Mesendoderm (in vitro differentiated cells): Measurements from ENCODE around the gene TMEM50B. TPM values are rescaled to one million over a fixed set of nuclear protein-coding genes. Genes with fewer than 3 reads are reported as not detected.

ENCODE experiments used
- DNase-seq: peaks from one replicate; pipeline ENCODE4 v3.0.0; 2013
- H2AK5ac ChIP-seq: 2 replicates; pipeline ENCODE4 v1.6.1; 2013; ENCODE audit warnings: low read length, inconsistent platforms
- H2BK120ac ChIP-seq: 2 replicates; pipeline ENCODE4 v1.6.1; 2013; ENCODE audit warnings: low read depth, mild to moderate bottlenecking, low read length, moderate library complexity, mixed read lengths
- H2BK15ac ChIP-seq: replicated peaks from 2 replicates; pipeline ENCODE4 v1.6.1; 2013; ENCODE audit warnings: low read depth, mild to moderate bottlenecking, moderate library complexity
- H2BK5ac ChIP-seq: 2 replicates; pipeline ENCODE4 v1.6.1; 2013; ENCODE audit warnings: low read length, inconsistent platforms
- H3K18ac ChIP-seq: 2 replicates; pipeline ENCODE4 v1.6.1; 2013; ENCODE audit warnings: mild to moderate bottlenecking, low read length, mixed read lengths
- H3K23ac ChIP-seq: one replicate; pipeline ENCODE4 v1.6.1; 2013; ENCODE audit warnings: low read length
- H3K27ac ChIP-seq: 2 replicates; pipeline ENCODE4 v1.5.1; 2013; ENCODE audit warnings: low read depth, mild to moderate bottlenecking, inconsistent platforms, low read length, moderate library complexity
- H3K27me3 ChIP-seq: 2 replicates; pipeline ENCODE4 v1.6.1; 2013; ENCODE audit warnings: low read length, control low read depth, mild to moderate bottlenecking, inconsistent platforms; ENCODE audit not compliant: insufficient read depth, poor library complexity
- H3K36me3 ChIP-seq: 2 replicates; pipeline ENCODE4 v1.6.1; 2013; ENCODE audit warnings: low read length, inconsistent platforms; ENCODE audit not compliant: control insufficient read depth, insufficient read depth
- H3K4ac ChIP-seq: one replicate; pipeline ENCODE4 v1.6.1; 2013; ENCODE audit warnings: low read depth, mild to moderate bottlenecking, low read length, moderate library complexity
- H3K4me1 ChIP-seq: 2 replicates; pipeline ENCODE4 v1.6.1; 2013; ENCODE audit warnings: low read depth, low read length, inconsistent platforms; ENCODE audit not compliant: control insufficient read depth
- H3K4me2 ChIP-seq: 2 replicates; pipeline ENCODE4 v1.6.1; 2013; ENCODE audit warnings: low read length
- H3K4me3 ChIP-seq: 2 replicates; pipeline ENCODE4 v1.5.1; 2013; ENCODE audit warnings: mild to moderate bottlenecking, low read length
- H3K56ac ChIP-seq: one replicate; pipeline ENCODE4 v1.6.1; 2013; ENCODE audit warnings: low read length
- H3K79me1 ChIP-seq: 2 replicates; pipeline ENCODE4 v1.6.1; 2013; ENCODE audit warnings: low read length, inconsistent platforms
- H3K79me2 ChIP-seq: 2 replicates; pipeline ENCODE4 v1.6.1; 2013; ENCODE audit warnings: mild to moderate bottlenecking, low read length; ENCODE audit not compliant: control insufficient read depth, insufficient read depth
- H3K9ac ChIP-seq: 2 replicates; pipeline ENCODE4 v1.6.1; 2013; ENCODE audit warnings: low read length, inconsistent platforms
- H4K5ac ChIP-seq: one replicate; pipeline ENCODE4 v1.6.1; 2013; ENCODE audit warnings: low read length
- H4K8ac ChIP-seq: one replicate; pipeline ENCODE4 v1.6.1; 2013; ENCODE audit warnings: low read depth, mild to moderate bottlenecking, control low read depth, low read length, moderate library complexity
- WGBS: extraction: QIAGEN DNeasy Blood & Tissue Kit; methylation state at CpG from one replicate; pipeline ENCODE4 v1.1.7; 2013; ENCODE audit warnings: low lambda C conversion rate, missing lambda C conversion rate; ENCODE audit not compliant: insufficient coverage; ENCODE audit errors: extremely low coverage; 5-methylcytosine and 5-hydroxymethylcytosine counted together
- polyA plus RNA-seq, 2 experiments: library from polyadenylated mRNA; stranded (reverse); fragments of 200-250 nt; gene quantifications; one replicate each; pipeline ENCODE4 v1.2.3, GENCODE V29; 2013

The TMEM50B gene
- polyA plus RNA-seq (2013, experiment 1 of 2): 9.0 TPM
- polyA plus RNA-seq (2013, experiment 2 of 2): 9.4 TPM

DNA sequence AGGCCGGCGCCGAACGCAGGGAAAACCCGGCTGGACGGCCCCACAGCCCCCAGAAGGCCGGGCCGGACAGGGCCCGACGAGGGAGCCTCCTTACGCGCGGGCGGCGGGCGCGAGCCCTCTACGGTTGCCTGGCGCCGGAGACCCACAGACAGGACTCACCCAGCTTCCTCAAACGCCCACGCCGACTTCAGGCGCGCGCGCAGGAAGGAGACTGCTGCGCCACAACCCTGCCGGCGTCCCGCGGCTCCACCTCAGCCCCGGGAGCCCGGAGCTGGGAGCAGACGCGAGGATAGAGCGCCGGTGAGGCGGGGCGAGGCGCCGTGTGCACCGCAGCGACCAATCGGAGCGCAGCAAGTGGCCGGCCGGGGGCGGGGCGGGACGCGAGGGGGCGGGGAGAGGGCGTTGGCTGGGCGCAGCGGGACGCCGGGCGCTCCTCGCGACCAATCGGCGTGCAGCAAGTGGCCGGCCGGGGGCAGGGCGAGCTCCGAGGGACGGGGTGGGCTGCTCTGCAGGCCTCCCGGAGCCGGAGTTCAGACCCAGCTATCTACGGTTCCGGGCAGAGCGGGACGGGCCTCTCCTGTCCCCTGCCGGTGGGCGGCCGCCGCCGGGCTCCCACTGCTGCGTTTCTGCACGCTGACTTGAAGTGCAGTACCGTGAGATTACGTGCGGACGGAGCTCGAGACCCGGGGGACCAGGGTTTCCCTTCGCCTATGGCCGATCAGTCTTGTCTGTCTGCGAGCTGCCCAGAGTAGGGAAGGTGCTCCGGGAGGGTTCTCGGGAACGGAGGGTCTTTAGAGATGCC is at the start of gene TMEM50B:
TMEM50B (minus strand) TSS at position 296 of the 802 bp plus-strand sequence. CDS start 11,089 bp downstream, outside the sequence.
- Histone ChIP-seq H3K9ac (peak within 1 kb of the TSS; percentile 94), H3K4me1 (no peaks in the 10 kb centered on the region), H4K5ac (no peak within 1 kb of the TSS), H3K4ac (peak within 1 kb of the TSS; percentile 60), H3K56ac (peak within 1 kb of the TSS; percentile 96), H3K18ac (peak within 1 kb of the TSS; percentile 88), H3K27ac (peak within 1 kb of the TSS; percentile 86), H2BK15ac (no peak within 1 kb of the TSS), H3K23ac (peak within 1 kb of the TSS; percentile 80), H3K4me3 (peak within 1 kb of the TSS; percentile 85), H2BK5ac (peak within 1 kb of the TSS; percentile 59), H2AK5ac (no peak within 1 kb of the TSS), H3K79me2 (no peaks in the 10 kb centered on the region), H2BK120ac (no peak within 1 kb of the TSS), H3K27me3 (no peaks in the 10 kb centered on the region), H3K36me3 (no peaks in the 10 kb centered on the region), H4K8ac (no peak within 1 kb of the TSS), H3K4me2 (peak within 1 kb of the TSS; percentile 80), H3K79me1 (no peaks in the 10 kb centered on the region)
- WGBS: no CpG with 5 or more reads among the region's 93 CpGs
- DNase-seq: peak; percentile 95

DNA sequence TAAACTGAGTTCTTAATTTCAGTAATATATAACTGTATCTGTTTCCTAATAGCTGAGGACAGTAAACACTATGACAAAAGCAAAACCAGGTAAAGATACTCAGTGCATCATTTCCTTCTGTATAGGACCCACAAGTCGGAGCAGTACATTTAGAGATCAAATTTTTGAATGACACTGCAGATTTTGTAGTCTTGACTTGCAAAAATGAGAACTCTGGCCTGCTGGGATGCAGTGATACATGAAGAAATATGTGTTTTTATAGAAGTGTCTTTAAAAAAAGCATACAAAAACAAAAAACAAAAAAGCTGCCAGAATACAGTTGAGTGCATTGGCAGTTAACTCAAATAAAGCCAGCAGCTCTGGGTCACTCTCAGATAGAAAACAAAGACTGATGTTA is 43.2 kb upstream of the TMEM50B start:
- Histone ChIP-seq H3K56ac (no peak overlapping the region), H3K36me3 (peaks cover 6% of the 10 kb centered on the region), H2BK5ac (no peak overlapping the region), H3K79me2 (no peaks in the 10 kb centered on the region), H3K27me3 (no peaks in the 10 kb centered on the region), H3K4me3 (no peak overlapping the region), H3K18ac (no peak overlapping the region), H2AK5ac (no peak overlapping the region), H3K4me2 (no peak overlapping the region), H3K27ac (no peak overlapping the region), H3K9ac (no peak overlapping the region), H2BK15ac (no peak overlapping the region), H4K5ac (no peak overlapping the region), H4K8ac (no peak overlapping the region), H3K4ac (no peak overlapping the region), H3K79me1 (no peaks in the 10 kb centered on the region), H3K4me1 (no peaks in the 10 kb centered on the region), H3K23ac (no peak overlapping the region), H2BK120ac (no peak overlapping the region)
- WGBS: no CpG with 5 or more reads among the region's 1 CpG
- DNase-seq: no peak

DNA sequence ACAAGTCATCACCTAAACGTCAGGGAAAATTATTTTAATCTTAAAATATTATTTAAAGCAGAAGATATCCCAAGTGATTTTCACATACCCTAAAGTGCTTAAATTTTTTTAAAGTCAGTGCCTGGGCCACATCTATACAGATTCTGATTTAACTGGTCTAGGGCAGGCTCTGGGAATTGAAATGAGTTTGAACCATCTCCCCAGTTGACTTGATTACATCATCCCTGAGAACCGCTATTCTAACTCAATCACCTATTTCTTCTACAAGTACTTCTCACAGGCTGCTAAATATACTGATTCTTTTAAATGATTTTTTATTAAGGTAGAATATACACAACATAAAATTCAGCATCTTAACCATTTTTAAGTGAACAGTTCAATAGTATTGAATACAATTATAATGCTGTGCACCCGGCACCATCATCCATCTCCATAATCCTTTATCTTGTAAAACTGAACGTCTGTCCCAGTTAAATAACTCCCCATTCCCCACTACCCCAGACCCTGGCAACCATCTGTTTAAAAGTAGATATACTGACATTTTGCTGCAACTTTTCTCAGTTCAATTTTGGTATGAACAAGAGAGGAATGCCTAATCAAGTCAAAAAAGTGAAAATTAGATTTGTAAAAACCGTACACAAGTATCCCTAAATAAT is 42.7 kb upstream of the TMEM50B start:
- no peaks in the 10 kb centered on the region for H3K4me1 ChIP-seq
- H3K4me2 ChIP-seq: no peak overlapping the region
- H3K56ac ChIP-seq: no peak overlapping the region
- H3K27ac ChIP-seq: no peak overlapping the region
- H2BK5ac ChIP-seq: no peak overlapping the region
- H4K5ac ChIP-seq: no peak overlapping the region
- no peak overlapping the region for H2BK120ac ChIP-seq
- H3K79me2 ChIP-seq: no peaks in the 10 kb centered on the region
- no CpG with 5 or more reads among the region's 5 CpGs for WGBS
- DNase-seq: no peak
- H2AK5ac ChIP-seq: no peak overlapping the region
- no peak overlapping the region for H3K4ac ChIP-seq
- no peak overlapping the region for H4K8ac ChIP-seq
- H3K18ac ChIP-seq: no peak overlapping the region
- H3K36me3 ChIP-seq: peaks cover 9% of the 10 kb centered on the region
- H3K23ac ChIP-seq: no peak overlapping the region
- no peak overlapping the region for H2BK15ac ChIP-seq
- no peak overlapping the region for H3K9ac ChIP-seq
- H3K4me3 ChIP-seq: no peak overlapping the region
- no peaks in the 10 kb centered on the region for H3K79me1 ChIP-seq
- H3K27me3 ChIP-seq: no peaks in the 10 kb centered on the region

DNA sequence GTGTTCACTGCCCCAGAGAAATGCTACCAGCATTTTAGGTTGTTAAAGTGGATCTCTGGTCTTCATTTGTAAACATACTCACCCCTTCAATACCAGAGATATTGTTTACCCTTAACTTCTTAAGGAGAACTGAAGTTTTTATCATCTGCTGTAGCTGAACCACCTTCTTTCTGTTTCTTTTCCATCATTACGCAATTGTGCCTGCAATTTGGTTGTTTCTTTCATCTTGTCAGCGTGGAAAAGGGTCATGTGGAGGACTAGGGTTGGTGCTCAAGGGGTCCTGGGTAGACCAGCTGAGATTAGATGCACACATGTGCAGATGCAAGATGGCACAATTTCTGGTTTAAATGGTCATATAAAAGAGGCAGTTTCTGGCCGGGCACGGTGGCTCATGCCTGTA is 39.1 kb upstream of the TMEM50B start:
- Histone ChIP-seq H3K4me2 (no peak overlapping the region), H3K4ac (no peak overlapping the region), H3K4me1 (no peaks in the 10 kb centered on the region), H3K23ac (no peak overlapping the region), H2BK15ac (no peak overlapping the region), H2BK5ac (no peak overlapping the region), H3K79me1 (no peaks in the 10 kb centered on the region), H3K9ac (no peak overlapping the region), H3K79me2 (no peaks in the 10 kb centered on the region), H2BK120ac (no peak overlapping the region), H3K27ac (no peak overlapping the region), H4K8ac (no peak overlapping the region), H2AK5ac (no peak overlapping the region), H3K18ac (no peak overlapping the region), H3K4me3 (no peak overlapping the region), H4K5ac (no peak overlapping the region), H3K36me3 (peaks cover 22% of the 10 kb centered on the region), H3K27me3 (no peaks in the 10 kb centered on the region), H3K56ac (no peak overlapping the region)
- DNase-seq: no peak
- no CpG with 5 or more reads among the region's 4 CpGs for WGBS

DNA sequence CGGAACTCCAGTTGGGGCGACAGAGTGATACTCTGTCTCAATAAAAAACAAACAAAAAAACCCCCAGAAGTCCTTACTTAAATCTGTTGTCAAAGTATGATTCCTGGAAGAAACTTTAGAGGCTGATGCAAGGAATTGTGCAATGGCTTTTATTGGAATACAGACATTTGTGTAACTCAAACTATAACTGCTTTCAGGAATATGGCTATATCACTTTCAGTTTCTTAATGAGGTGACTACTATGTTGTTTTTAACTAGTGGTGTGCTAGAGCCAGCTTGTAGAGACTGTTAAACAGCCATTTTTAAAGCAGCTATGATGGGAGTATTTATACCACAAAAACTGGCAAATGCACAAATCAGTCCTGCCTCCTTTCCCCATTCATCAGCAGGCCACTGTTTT is 34.5 kb upstream of the TMEM50B start:
- H4K5ac ChIP-seq: no peak overlapping the region
- H4K8ac ChIP-seq: no peak overlapping the region
- no peak overlapping the region for H3K4me2 ChIP-seq
- no peak overlapping the region for H3K4me3 ChIP-seq
- peaks cover 30% of the 10 kb centered on the region for H3K36me3 ChIP-seq
- no peak overlapping the region for H2BK5ac ChIP-seq
- H3K56ac ChIP-seq: no peak overlapping the region
- no peaks in the 10 kb centered on the region for H3K79me1 ChIP-seq
- H2AK5ac ChIP-seq: no peak overlapping the region
- H3K27me3 ChIP-seq: no peaks in the 10 kb centered on the region
- no peak overlapping the region for H3K27ac ChIP-seq
- H3K79me2 ChIP-seq: no peaks in the 10 kb centered on the region
- H3K4me1 ChIP-seq: no peaks in the 10 kb centered on the region
- no peak overlapping the region for H3K18ac ChIP-seq
- no peak overlapping the region for H3K23ac ChIP-seq
- DNase-seq: no peak
- WGBS: no CpG with 5 or more reads among the region's 2 CpGs
- no peak overlapping the region for H3K4ac ChIP-seq
- H3K9ac ChIP-seq: no peak overlapping the region
- no peak overlapping the region for H2BK120ac ChIP-seq
- H2BK15ac ChIP-seq: no peak overlapping the region
